ENCODE measurements around the gene KDM5C.

The KDM5C gene

DNA sequence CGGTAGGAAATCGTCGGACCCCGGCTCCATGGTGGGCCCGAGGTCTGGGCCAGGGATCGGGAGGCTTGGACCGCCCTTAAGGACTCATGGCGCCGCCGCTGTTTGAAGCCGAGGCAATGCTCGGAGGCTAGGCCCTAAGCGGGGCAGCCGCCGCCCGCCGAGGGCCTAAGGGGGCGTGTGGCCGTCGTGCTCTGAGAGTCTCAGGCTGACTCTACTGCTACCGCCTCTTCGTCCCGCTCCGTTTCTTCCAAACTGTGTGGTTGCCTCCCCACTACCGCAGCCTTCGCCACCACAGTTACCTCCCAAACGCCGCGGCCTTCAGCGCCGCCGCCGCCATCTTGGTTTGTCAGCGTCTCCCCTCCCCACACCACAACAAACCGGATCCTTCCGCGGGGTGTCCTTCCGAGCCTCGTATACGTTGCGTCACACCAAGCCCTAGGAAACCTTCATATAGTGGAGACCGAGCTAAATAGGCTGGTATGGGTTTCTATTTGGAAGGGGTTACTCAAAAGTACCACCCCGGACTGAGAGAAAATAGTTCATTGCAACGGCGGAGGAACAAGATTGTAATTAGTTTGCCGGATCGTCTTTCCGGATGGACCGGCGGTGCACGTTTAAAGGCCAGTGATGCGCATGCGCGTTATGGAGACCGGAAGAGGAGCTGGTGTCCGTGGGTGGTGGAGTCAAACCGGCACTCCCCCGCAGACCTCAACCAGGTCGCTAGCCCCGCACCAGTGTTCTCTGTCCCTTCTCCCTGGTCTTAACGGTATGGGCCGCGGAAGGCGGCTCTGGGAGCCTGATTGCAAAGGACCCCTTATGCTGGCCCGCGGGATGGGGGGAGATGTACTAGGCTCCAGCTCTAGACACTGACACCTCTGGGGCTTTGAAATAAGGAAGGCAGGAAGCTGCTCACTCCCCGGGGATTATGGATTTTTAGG is at the start of gene KDM5C:
TSS of gene KDM5C (minus strand) at position 348 of the 938 bp plus-strand sequence. CDS start at position 30, 318 bp downstream.
- DNase-seq: peak; percentile 81

- DNase-seq: no peak
These were observed 47.9 kb upstream of the KDM5C start for GRCh38 chrX:53272808-53273337.

- no peak for DNase-seq
These were observed 44.6 kb upstream of the KDM5C start for GRCh38 chrX:53269536-53270107.

- DNase-seq: no peak
These were observed 43.2 kb upstream of the KDM5C start for GRCh38 chrX:53268173-53268572.

DNA sequence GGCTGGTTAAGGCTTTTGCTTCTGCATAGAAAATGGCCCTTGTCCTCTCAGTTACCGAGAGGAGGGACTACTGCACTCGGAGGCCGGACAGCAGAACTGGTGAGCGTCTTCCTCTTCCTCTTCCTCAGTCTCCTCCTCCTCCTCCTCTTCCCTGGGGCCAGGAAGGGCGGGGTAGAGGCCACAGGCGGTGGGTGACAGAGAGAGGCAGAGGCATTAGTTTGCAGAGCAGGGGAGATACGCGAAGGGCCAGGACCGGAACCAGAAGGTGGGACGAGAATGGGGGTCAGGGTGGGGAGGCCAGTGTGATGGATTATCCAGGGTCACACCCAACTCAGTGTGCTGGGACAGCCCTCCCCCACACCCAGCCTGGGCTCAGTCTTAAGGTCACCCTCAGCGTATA is 41.9 kb upstream of the KDM5C start:
- no peak for DNase-seq

DNA sequence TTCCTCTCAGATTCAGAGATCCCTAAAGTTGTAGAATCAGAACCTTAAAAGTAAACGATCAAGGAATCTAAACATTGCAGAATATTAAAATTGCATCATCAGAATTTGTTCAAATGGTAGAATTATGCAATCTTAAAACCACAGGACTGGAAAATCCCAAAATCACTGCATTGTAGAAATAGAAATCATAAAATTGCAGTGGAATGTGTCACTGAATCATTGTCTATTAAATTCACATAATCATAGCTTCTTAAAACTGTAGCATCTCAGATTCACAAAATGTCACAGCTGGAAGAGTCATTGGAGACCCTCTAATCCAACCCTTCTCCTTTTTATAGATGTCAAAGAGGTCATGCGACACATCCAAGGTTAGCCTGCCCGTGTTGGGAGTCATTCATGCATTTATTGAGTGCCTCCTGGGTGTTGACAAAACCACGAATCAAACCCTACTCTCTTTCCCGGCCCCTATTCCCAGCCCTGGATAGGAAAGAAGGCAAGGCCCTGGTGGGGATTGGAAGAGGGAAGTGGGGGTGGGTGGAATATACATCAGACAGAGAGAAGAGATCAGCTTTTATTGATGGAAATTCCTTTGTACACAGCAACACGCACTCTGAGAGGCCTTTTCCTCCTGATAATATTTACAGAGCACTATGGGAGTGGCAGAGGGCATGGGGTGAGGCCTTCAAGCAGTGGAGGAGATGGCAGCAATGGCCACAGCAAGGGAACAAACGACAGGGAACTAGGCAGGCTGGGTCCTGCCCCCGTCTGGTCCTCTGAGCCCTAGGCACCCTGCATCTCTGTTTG is 41.0 kb upstream of the KDM5C start:
- no peak for DNase-seq

- no peak for DNase-seq
These were observed 38.6 kb upstream of the KDM5C start for GRCh38 chrX:53263597-53264094.

- DNase-seq: no peak
These were observed 37.9 kb upstream of the KDM5C start for GRCh38 chrX:53262918-53263394.

DNA sequence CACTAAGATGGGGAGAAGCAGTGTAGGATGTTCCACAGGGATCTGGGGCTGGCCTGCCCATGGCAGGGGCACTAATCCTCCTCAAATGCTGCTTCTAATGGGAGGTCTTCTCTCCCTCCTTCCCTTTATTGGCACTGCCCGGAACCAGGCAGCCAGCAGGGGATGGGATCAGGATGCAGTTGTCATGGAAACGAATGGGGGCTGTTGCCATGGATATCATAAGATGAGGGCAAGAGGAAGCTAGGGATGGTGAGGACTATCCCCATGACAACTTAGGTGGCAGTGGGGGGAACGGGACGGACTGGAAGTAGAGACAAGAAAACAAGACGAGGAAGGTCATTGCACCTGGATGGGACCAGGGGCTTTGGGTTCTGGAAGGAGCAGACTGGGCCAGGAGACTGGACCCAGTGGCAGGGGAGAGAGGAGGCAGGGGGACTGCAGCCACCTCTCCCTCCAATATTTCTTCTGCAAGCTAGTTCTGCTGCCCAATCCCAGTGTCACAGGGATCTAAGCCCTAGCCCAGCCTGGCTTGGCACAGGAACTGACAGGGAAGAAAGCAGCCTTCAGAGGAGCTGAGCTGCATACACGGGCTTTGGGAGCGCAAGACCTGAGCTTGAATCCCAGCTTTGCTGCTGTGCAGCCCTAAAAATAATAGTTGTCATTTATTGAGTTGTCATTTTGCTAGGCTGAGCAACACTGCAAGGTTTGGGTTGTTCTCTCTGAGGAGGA is 37.3 kb upstream of the KDM5C start:
- no peak for DNase-seq

- no peak for DNase-seq
These were observed 36.5 kb upstream of the KDM5C start for GRCh38 chrX:53261355-53261972.

- DNase-seq: no peak
These were observed 35.8 kb upstream of the KDM5C start for GRCh38 chrX:53260836-53261235.

GRCh38 chrX:53257670-53258423 is 32.8 kb upstream of the KDM5C start:
- DNase-seq: no peak

- DNase-seq: no peak
These were observed 32.2 kb upstream of the KDM5C start for GRCh38 chrX:53257166-53257565.

- DNase-seq: no peak
These were observed 31.5 kb upstream of the KDM5C start for GRCh38 chrX:53256446-53257041.

DNA sequence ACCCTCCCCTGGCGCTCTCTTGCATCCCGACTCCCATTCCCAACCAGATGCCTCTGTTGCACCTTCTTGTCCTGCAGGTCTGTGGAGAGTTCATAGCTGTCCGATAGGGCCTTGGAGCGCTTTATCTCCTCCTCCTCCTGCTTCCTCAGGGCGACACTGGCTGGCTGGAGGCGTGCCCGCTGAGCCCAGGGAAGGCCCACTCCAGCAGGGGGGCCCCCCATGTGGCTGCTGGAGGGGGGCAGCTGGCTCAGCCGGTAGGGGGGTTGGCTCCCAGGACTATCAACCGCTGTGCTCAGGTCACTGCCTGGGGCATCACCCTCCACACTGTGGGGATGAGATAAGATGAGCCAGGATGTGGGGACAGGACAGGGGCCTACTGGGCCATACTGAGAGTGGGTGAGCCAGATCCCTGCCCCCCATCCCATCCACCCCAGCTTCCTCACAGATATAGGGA is 30.8 kb upstream of the KDM5C start:
- no peak for DNase-seq

GRCh38 chrX:53254570-53255461 is 29.8 kb upstream of the KDM5C start:
- no peak for DNase-seq

- DNase-seq: no peak
These were observed 28.4 kb upstream of the KDM5C start for GRCh38 chrX:53253293-53254020.

DNA sequence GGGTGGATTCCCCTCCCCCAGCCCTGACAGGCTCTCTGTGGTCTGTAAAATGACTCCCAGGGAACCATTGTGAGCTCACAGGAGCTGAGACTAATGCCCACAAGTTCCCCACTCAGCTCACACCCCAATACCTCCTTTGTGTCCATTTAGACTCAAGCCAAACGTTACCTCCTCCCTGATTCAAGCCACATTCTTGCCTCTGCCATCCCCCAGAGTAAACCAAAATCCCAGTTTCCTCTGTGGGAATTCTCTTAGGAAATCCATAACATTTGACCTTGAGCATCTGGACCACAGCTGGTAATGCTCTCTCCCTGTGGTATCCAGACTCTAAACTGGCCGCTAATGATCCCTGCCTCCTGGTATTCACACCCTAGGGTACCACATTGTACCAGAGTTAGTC is 26.3 kb upstream of the KDM5C start:
- no peak for DNase-seq

GRCh38 chrX:53250556-53250955 is 25.5 kb upstream of the KDM5C start:
- DNase-seq: no peak
